T-cell (primary cell): ENCODE data around the gene HMGXB3. TPM values are rescaled to one million over a fixed set of nuclear protein-coding genes. Genes with fewer than 3 reads are reported as not detected.
"Not testable (repeated sequence)": the region's sequence is repeated elsewhere in the genome, so short reads cannot be mapped to it uniquely, and the experiment has no call there.

Experiments used
- ATAC-seq, 4 experiments: fragments of 200-7000 bp in 3 of 4; fragments of 150-1000 bp in 1 of 4; cut with Tn5 transposase; replicated peaks in 1 of 4; 1 replicate in 3 of 4; 2 replicates in 1 of 4; pipeline ENCODE4 v1.10.0; 2021; ENCODE audit warnings: moderate library complexity in 3 of 4, mild to moderate bottlenecking in 2 of 4, moderate number of reproducible peaks in 1 of 4
- CTCF ChIA-PET, 2 donors: fragments of 300-600 bp; sonication (Branson Sonifier 250); formaldehyde crosslinking; loops; one replicate each; lab custom pipeline; 2022; ENCODE audit warnings: antibody characterized with exemption in 2 of 2; lab: Charles Lee
- POLR2A ChIA-PET, 2 donors: fragments of 300-600 bp; sonication (Branson Sonifier 250); formaldehyde crosslinking; loops; one replicate each; lab custom pipeline; 2022; ENCODE audit warnings: antibody characterized with exemption in 2 of 2; lab: Charles Lee
- DNase-seq, 35 experiments: peaks; one replicate each; pipeline versions ENCODE4 v3.0.0 to v3.0.0-alpha.2; 2013 to 2023
- H3K27ac ChIP-seq: one replicate; pipeline ENCODE4 v1.5.1; 2013; ENCODE audit warnings: low read length
- H3K27me3 ChIP-seq, 2 experiments: replicated peaks in 1 of 2; 1 replicate in 1 of 2; 2 replicates in 1 of 2; pipeline versions ENCODE4 v1.6.1 to v1.7.0; 2013; ENCODE audit warnings: low read length in 1 of 2, mixed read lengths in 1 of 2; ENCODE audit not compliant: control insufficient read depth in 2 of 2, insufficient read depth in 2 of 2; ENCODE audit errors: extremely low read depth in 1 of 2
- H3K36me3 ChIP-seq, 2 donors: 1 replicate in 1 of 2; 2 replicates in 1 of 2; pipeline versions ENCODE4 v1.6.1 to v1.7.0; 2013; ENCODE audit warnings: low read length in 1 of 2; ENCODE audit not compliant: control insufficient read depth in 2 of 2, insufficient read depth in 1 of 2; ENCODE audit errors: extremely low read depth in 1 of 2
- H3K4me1 ChIP-seq, 2 experiments: 1 replicate in 1 of 2; 2 replicates in 1 of 2; pipeline versions ENCODE4 v1.6.1 to v1.7.0; 2013; ENCODE audit warnings: low read length in 2 of 2, mixed read lengths in 1 of 2; ENCODE audit not compliant: insufficient read depth in 2 of 2, control insufficient read depth in 1 of 2; ENCODE audit errors: extremely low read depth in 1 of 2
- H3K4me3 ChIP-seq, 2 donors: 1 replicate in 1 of 2; 2 replicates in 1 of 2; pipeline versions ENCODE4 v1.5.1 to v1.7.0; 2013; ENCODE audit warnings: mild to moderate bottlenecking in 2 of 2, low read length in 1 of 2, moderate library complexity in 1 of 2; ENCODE audit not compliant: control insufficient read depth in 1 of 2; ENCODE audit errors: extremely low read depth in 1 of 2
- H3K9me3 ChIP-seq: 2 replicates; pipeline ENCODE4 v1.7.0; 2013
- H3K27ac Mint-ChIP-seq, 2 donors: one replicate each; pipeline ENCODE4 v1.8.0; 2020 to 2021; ENCODE audit warnings: mild to moderate bottlenecking in 2 of 2, mixed read lengths in 2 of 2
- H3K27me3 Mint-ChIP-seq, 2 donors: one replicate each; pipeline ENCODE4 v1.8.0; 2021 to 2022; ENCODE audit warnings: mixed read lengths in 2 of 2
- H3K36me3 Mint-ChIP-seq: one replicate; pipeline ENCODE4 v1.8.0; 2021; ENCODE audit warnings: mixed read lengths
- H3K4me1 Mint-ChIP-seq, 3 donors: one replicate each; pipeline ENCODE4 v1.8.0; 2020 to 2022; ENCODE audit warnings: mixed read lengths in 3 of 3, mild to moderate bottlenecking in 1 of 3
- H3K4me3 Mint-ChIP-seq, 3 donors: one replicate each; pipeline ENCODE4 v1.8.0; 2020 to 2022; ENCODE audit warnings: mild to moderate bottlenecking in 3 of 3, mixed read lengths in 3 of 3, moderate library complexity in 3 of 3
- H3K9me3 Mint-ChIP-seq, 3 donors: one replicate each; pipeline ENCODE4 v1.8.0; 2020 to 2022; ENCODE audit warnings: mixed read lengths in 3 of 3
- WGBS: methylation state at CpG from one replicate; pipeline ENCODE4 v1.1.5; 2013; ENCODE audit warnings: missing lambda C conversion rate; ENCODE audit not compliant: insufficient coverage; 5-methylcytosine and 5-hydroxymethylcytosine counted together
- total RNA-seq, 35 experiments: library from RNA in 6 of 35; stranded (reverse) in 6 of 35; fragments of 120-200 nt in 1 of 35; gene quantifications; one replicate each; pipeline versions ENCODE4 v1.2.1 to v1.2.4 and lab custom pipeline; 2013 to 2026

The HMGXB3 gene
- total RNA-seq, 5 donors from 2014 or later (not counting 1 experiment from before 2014, with no cell fraction given): 28.9 to 35.2 (median 30.9) TPM

DNA sequence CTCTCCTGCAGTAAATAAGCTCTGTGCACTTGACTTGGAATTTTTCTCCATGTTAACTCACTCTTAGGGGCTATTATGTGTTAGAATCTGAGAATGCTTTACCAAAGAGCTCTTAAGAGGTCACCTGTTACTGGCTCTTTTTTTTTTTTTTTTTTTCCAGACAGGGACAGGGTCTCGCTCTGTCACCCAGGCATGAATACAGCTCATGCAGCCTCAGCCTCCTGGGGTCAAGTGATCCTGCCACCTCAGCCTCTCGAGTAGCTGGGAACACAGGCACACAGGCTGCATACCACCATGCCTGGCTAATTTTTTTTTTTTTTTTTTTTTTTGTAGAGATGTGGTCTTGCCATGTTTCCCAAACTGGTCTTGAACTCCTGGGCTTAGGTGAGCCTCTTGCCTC is 22.1 kb downstream of the HMGXB3 start:
- Mint-ChIP-seq H3K27me3 (no peaks in the 10 kb centered on the region), H3K36me3 (peaks cover 67% of the 10 kb centered on the region), H3K4me3 (no peak overlapping the region), H3K9me3 (no peaks in the 10 kb centered on the region), H3K27ac (no peak overlapping the region), H3K4me1 (peaks cover 0 to 10% (median 4%) of the 10 kb centered on the region in 3 donors)
- WGBS: no CpG with 5 or more reads among the region's 2 CpGs
- H3K27ac ChIP-seq: no peak overlapping the region
- peaks cover 18 to 81% of the 10 kb centered on the region in 2 donors for H3K36me3 ChIP-seq
- H3K4me1 ChIP-seq: no peaks in the 10 kb centered on the region
- no peaks in the 10 kb centered on the region for H3K9me3 ChIP-seq
- no peaks in the 10 kb centered on the region for H3K27me3 ChIP-seq
- POLR2A ChIA-PET: interaction anchor here (0.6 kb wide), 2 partner anchors 273 to 1150 kb away, joined by 4 to 8 read pairs; no protein-coding TSS in a partner anchor
- CTCF ChIA-PET: interaction anchor here in 1 of 2 donors (0.6 kb wide), 1 partner anchor 380 kb away, joined by 4 read pairs; no protein-coding TSS in a partner anchor
- no peak overlapping the region for H3K4me3 ChIP-seq
- ATAC-seq (no peak), DNase-seq (no peak)

DNA sequence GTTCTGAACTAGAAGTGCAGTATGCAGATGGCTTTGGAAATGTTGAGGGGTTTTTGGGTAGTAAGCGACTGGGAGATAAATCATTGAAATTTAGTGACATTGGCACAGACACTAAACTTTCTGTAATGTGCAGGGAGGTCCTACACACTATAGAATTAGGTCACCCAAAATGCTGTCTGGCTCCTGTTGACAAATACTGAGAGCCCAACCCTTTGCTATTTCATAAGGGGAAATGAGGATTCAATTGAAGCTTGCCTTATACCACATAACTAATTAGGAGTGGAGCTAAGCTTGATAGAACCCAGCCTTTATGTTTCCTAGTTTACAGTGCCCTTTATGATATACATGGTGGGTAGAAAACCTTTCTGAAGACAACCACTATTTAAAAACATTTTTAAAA is 22.6 kb downstream of the HMGXB3 start:
- no peak overlapping the region for H3K27ac ChIP-seq
- DNase-seq (no peak), ATAC-seq (no peak)
- WGBS: no CpG with 5 or more reads among the region's 1 CpG
- Mint-ChIP-seq H3K4me3 (no peak overlapping the region), H3K4me1 (peaks cover 0 to 10% (median 4%) of the 10 kb centered on the region in 3 donors), H3K27me3 (no peaks in the 10 kb centered on the region), H3K36me3 (peaks cover 67% of the 10 kb centered on the region), H3K9me3 (no peaks in the 10 kb centered on the region), H3K27ac (no peak overlapping the region)
- ChIA-PET POLR2A (interaction anchor here in 1 of 2 donors (0.6 kb wide), 2 partner anchors 1150 to 1159 kb away, joined by 3 to 8 read pairs; no protein-coding TSS in a partner anchor), CTCF (no interaction called here)
- H3K27me3 ChIP-seq: no peaks in the 10 kb centered on the region
- H3K4me3 ChIP-seq: no peak overlapping the region
- H3K9me3 ChIP-seq: no peaks in the 10 kb centered on the region
- H3K4me1 ChIP-seq: no peaks in the 10 kb centered on the region
- H3K36me3 ChIP-seq: peaks cover 18 to 81% of the 10 kb centered on the region in 2 donors

DNA sequence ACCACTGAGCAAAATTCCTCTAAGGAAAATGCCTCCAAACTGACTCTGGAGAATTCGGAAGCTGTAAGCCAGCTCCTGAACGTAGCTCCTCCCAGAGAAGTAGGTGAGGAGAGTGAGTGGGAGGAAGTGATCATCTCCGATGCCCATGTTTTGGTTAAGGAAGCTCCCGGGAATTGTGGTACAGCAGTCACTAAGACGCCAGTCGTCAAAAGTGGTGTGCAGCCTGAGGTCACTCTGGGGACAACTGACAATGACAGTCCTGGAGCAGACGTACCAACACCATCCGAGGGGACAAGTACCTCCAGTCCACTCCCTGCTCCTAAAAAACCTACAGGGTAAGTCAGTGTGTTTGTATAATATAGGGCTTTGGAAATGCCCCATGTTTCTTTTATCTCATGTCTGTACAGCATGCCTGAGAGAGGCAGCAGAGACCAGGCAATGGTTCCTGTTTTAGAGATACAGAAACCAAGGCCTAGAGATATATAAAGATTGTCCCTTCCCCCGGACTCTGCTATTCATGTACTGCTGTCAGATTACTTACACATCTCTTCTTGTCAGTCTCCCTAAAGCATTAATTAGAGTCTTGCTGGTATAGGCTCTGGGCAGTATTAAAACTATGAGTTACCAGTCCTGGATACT is 23.9 kb downstream of the HMGXB3 start:
- H3K4me3 ChIP-seq: no peak overlapping the region
- Mint-ChIP-seq H3K9me3 (no peaks in the 10 kb centered on the region), H3K4me1 (peaks cover 0 to 10% (median 4%) of the 10 kb centered on the region in 3 donors), H3K36me3 (peaks cover 60% of the 10 kb centered on the region), H3K27me3 (no peaks in the 10 kb centered on the region), H3K27ac (no peak overlapping the region), H3K4me3 (no peak overlapping the region)
- H3K9me3 ChIP-seq: no peaks in the 10 kb centered on the region
- ATAC-seq: no peak
- no peak overlapping the region for H3K27ac ChIP-seq
- DNase-seq: no peak
- H3K4me1 ChIP-seq: no peaks in the 10 kb centered on the region
- POLR2A ChIA-PET: no interaction called here
- peaks cover 15 to 80% of the 10 kb centered on the region in 2 donors for H3K36me3 ChIP-seq
- CTCF ChIA-PET: no interaction called here
- no peaks in the 10 kb centered on the region for H3K27me3 ChIP-seq
- 99% methylated on average over 7 of the region's 9 CpGs for WGBS

DNA sequence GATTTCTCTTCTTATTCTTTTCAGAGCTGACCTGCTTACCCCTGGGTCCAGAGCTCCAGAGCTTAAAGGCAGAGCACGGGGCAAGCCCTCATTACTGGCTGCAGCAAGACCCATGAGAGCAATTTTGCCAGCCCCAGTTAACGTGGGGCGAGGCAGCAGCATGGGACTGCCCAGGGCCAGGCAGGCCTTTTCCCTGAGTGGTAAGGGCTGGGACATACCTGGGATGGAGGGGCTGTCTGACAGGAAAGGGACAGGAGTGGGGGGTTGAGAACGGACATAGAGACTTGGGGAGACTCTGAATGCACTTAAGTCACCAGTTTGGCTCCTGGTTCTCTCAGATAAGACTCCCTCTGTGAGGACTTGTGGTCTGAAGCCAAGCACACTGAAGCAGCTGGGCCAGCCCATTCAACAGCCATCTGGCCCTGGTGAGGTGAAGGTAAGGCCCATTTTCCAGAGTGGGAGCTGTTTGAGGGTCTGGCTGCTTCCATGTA is 26.2 kb downstream of the HMGXB3 start:
- WGBS: 100% methylated on average over 3 of the region's 4 CpGs
- H3K4me1 Mint-ChIP-seq: peaks cover 0 to 5% (median 4%) of the 10 kb centered on the region in 3 donors
- H3K4me3 ChIP-seq: no peak overlapping the region
- DNase-seq (no peak), ATAC-seq (no peak)
- H3K36me3 Mint-ChIP-seq: peaks cover 58% of the 10 kb centered on the region
- no peaks in the 10 kb centered on the region for H3K4me1 ChIP-seq
- H3K36me3 ChIP-seq: peaks cover 13 to 79% of the 10 kb centered on the region in 2 donors
- ChIA-PET POLR2A (no interaction called here), CTCF (no interaction called here)
- H3K27ac Mint-ChIP-seq: no peak overlapping the region
- no peaks in the 10 kb centered on the region for H3K27me3 Mint-ChIP-seq
- no peak overlapping the region for H3K27ac ChIP-seq
- H3K9me3 ChIP-seq: no peaks in the 10 kb centered on the region
- no peaks in the 10 kb centered on the region for H3K9me3 Mint-ChIP-seq
- H3K27me3 ChIP-seq: no peaks in the 10 kb centered on the region
- H3K4me3 Mint-ChIP-seq: no peak overlapping the region

DNA sequence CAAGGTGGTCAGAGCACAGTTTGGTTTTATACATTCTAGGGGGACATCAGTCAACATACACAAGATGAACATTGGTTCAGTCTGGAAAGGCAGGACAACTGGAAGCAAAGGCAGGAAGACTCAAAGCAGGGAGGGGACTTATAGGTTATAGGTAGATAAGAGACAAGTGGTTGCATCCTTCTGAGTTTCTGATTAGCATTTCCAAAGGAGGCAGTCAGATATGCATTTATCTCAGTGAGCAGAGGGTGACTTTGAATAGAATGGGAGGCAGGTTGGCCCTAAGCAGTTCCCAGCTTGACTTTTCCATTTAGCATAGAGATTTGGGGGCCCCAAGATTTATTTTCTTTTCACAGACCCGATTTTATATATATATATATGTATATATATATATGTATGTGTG is 27.5 kb downstream of the HMGXB3 start:
- H3K4me1 ChIP-seq, H3K4me3 Mint-ChIP-seq, H3K4me3 ChIP-seq, CTCF ChIA-PET, H3K9me3 Mint-ChIP-seq, H3K4me1 Mint-ChIP-seq, H3K27ac Mint-ChIP-seq, H3K27me3 ChIP-seq, ATAC-seq, H3K27me3 Mint-ChIP-seq, H3K9me3 ChIP-seq, DNase-seq, H3K27ac ChIP-seq: not testable (repeated sequence)
- H3K36me3 ChIP-seq: peaks cover 9 to 82% of the 10 kb centered on the region in 2 donors
- POLR2A ChIA-PET: interaction anchor here in 1 of 2 donors (0.7 kb wide), 1 partner anchor 235 kb away, joined by 4 read pairs; no protein-coding TSS in a partner anchor
- H3K36me3 Mint-ChIP-seq: peaks cover 56% of the 10 kb centered on the region
- WGBS: no CpG with 5 or more reads among the region's 1 CpG

DNA sequence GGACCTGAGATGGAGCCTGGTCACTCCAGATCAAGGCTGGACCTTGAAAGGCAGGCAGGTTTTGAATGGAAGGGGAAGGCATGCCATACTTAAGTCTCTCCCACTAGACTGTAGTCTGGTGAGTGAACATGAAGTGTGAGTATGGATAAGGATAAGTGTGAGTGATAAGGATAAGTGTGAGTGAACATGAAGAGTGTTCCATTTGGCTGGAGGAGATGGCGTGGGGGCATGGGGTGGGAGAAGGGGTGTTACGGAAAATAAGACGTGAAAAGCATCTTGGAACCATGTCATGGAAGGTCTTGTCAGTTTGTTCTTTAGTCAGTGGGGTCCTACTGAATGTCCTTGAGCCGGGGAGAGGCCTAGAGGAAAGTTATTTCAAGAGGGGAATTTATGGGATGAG is 32.8 kb downstream of the HMGXB3 start:
- Mint-ChIP-seq H3K36me3 (peaks cover 78% of the 10 kb centered on the region), H3K27ac (peak overlapping the region in 1 of 2 donors; percentile 40), H3K27me3 (no peaks in the 10 kb centered on the region), H3K9me3 (no peaks in the 10 kb centered on the region), H3K4me1 (no peaks in the 10 kb centered on the region), H3K4me3 (no peak overlapping the region)
- ATAC-seq: no peak
- 99% methylated on average over 4 of the region's 4 CpGs for WGBS
- Histone ChIP-seq H3K4me1 (no peaks in the 10 kb centered on the region), H3K27ac (no peak overlapping the region), H3K27me3 (no peaks in the 10 kb centered on the region), H3K9me3 (no peaks in the 10 kb centered on the region), H3K36me3 (peaks cover 7 to 95% of the 10 kb centered on the region in 2 donors), H3K4me3 (no peak overlapping the region)
- POLR2A ChIA-PET: no interaction called here
- CTCF ChIA-PET: no interaction called here
- no peak for DNase-seq
